Stimulated activated naive B cell treated with anti-CD40 and anti-IgM and Interleukin-4, amounts not matched to agents 10 μg/mL and 1 μg/mL and 100 μg/mL, for 72 hours (primary cell): ENCODE results near the gene CD163L1.

Source experiments
- ATAC-seq, 2 donors: fragments of 150-1000 bp; cut with Tn5 transposase; replicated peaks; 2 replicates each; pipeline ENCODE4 v1.10.0; 2021; ENCODE audit warnings: moderate library complexity in 1 of 2
- DNase-seq: peaks from one replicate; pipeline ENCODE4 v3.0.0; 2021
- H3K27ac Mint-ChIP-seq: one replicate; pipeline ENCODE4 v1.8.0; 2022; ENCODE audit warnings: mild to moderate bottlenecking, mixed read lengths
- H3K27me3 Mint-ChIP-seq, 2 donors: one replicate each; pipeline ENCODE4 v1.8.0; 2022; ENCODE audit warnings: mixed read lengths in 2 of 2
- H3K36me3 Mint-ChIP-seq, 2 donors: one replicate each; pipeline ENCODE4 v1.8.0; 2022; ENCODE audit warnings: mixed read lengths in 2 of 2, mild to moderate bottlenecking in 1 of 2
- H3K4me1 Mint-ChIP-seq, 2 donors: one replicate each; pipeline ENCODE4 v1.8.0; 2022; ENCODE audit warnings: mixed read lengths in 2 of 2, mild to moderate bottlenecking in 1 of 2
- H3K4me3 Mint-ChIP-seq, 2 donors: one replicate each; pipeline ENCODE4 v1.8.0; 2022; ENCODE audit warnings: mild to moderate bottlenecking in 2 of 2, mixed read lengths in 2 of 2, moderate library complexity in 1 of 2
- H3K9me3 Mint-ChIP-seq, 2 donors: one replicate each; pipeline ENCODE4 v1.8.0; 2022; ENCODE audit warnings: mixed read lengths in 2 of 2, mild to moderate bottlenecking in 1 of 2

The CD163L1 gene

DNA sequence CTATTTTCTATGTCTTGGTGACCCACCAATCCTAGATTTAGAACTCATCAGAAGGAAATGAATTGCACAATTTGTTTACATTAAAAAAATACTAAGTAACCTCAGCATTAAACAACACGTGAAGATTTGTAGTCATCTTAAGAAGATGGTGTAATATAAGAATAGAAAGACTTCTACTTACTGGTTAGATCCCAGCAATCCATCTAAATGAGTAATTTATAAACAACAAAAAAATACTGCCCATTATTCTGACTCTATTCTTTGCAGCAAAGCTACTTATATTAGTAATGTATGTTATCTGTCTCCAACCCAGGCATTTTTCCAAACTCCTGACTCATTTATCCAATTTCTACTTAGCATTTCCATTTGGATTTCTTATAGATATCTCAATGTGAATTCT is 67.8 kb downstream of the CD163L1 start:
- DNase-seq (no peak), ATAC-seq (no peak)
- Mint-ChIP-seq H3K36me3 (no peaks in the 10 kb centered on the region), H3K4me1 (no peaks in the 10 kb centered on the region), H3K9me3 (no peaks in the 10 kb centered on the region), H3K27ac (no peak overlapping the region), H3K27me3 (peaks cover 6 to 12% of the 10 kb centered on the region in 2 donors), H3K4me3 (no peak overlapping the region)

DNA sequence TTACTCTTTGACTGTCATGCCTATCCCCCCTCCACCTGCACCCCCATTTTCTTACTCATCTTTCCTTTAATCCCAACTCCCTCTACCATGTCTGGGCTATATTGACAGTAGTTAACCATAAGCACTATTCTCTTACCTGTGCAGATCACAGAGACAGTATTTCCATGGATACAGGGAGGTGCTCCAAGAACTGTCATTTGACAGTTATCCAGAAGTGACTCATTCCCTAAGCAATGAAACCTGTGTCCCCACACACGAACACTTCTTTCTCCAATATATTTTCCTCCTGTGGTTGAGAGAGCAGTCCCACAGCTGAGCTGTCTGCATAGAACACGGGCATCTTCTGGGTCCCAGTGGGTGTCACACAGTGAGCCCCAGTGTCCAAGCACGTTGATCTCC is 68.8 kb downstream of the CD163L1 start:
- Mint-ChIP-seq H3K27me3 (peaks cover 8 to 16% of the 10 kb centered on the region in 2 donors), H3K36me3 (no peaks in the 10 kb centered on the region), H3K4me1 (no peaks in the 10 kb centered on the region), H3K9me3 (peaks cover 2 to 8% of the 10 kb centered on the region in 2 donors), H3K27ac (no peak overlapping the region), H3K4me3 (no peak overlapping the region)
- DNase-seq, result no peak
- ATAC-seq, result no peak

DNA sequence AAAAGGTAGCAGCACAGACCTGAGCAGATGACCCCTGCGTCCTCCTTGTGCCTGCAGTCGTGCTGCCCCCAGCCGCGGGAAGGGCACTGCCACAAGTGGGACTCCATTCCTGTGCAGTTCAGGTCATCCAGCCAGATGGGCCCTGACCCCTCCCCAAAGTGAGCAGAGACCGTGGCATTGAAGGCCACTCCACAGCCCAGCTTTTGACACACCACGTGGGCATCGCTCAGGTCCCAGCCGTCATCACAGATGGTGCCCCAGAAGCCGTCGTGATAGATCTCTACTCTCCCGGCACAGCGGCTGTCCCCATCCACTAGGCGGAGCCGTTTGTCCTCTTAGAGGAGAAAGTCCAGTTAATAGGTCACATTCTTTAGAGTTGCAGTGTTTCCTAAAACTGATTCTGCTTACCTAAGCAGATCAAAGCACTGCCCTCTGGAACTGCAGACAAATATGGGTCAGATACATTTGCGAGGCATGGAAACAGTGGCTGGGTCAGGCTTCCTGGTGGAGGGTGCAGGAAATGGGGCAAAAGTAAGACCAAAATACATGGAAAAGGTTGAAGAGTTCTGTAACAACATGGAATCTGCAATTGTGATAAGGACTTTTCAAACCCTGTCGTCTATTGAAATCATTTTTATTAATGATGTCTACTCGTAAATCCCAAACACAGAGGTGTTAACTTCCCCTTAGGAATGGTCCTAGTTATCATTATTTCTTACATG is 69.4 kb downstream of the CD163L1 start:
- ATAC-seq (peak; percentile 51 to 53), DNase-seq (no peak)
- Mint-ChIP-seq H3K9me3 (peaks cover 2 to 8% of the 10 kb centered on the region in 2 donors), H3K36me3 (no peaks in the 10 kb centered on the region), H3K27ac (no peak overlapping the region), H3K27me3 (peaks cover 7 to 20% of the 10 kb centered on the region in 2 donors), H3K4me1 (no peaks in the 10 kb centered on the region), H3K4me3 (no peak overlapping the region)

DNA sequence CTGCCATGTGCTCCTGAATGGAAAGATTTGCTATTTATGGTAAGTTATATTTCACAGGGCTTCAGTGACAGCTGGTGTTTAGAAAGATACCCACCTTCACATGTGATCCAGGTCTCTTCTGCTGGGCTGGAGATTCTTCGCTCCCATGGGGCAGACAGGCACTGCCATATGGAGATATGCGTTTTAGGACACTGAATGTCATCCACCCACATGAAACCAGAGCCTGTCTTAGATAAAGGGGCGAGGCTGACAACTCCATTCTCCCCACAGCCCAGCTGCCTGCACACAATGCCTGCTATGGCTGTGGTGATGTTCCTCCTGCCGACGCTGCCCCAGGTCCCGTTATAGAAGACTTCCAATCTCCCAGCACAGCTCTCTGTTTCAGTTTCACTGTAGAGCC is 70.7 kb downstream of the CD163L1 start:
- no peaks in the 10 kb centered on the region for H3K4me1 Mint-ChIP-seq
- H3K27me3 Mint-ChIP-seq, result peaks cover 7 to 19% of the 10 kb centered on the region in 2 donors
- no peak for ATAC-seq
- no peak overlapping the region for H3K27ac Mint-ChIP-seq
- H3K4me3 Mint-ChIP-seq, result no peak overlapping the region
- no peak for DNase-seq
- peaks cover 2 to 8% of the 10 kb centered on the region in 2 donors for H3K9me3 Mint-ChIP-seq
- H3K36me3 Mint-ChIP-seq, result no peaks in the 10 kb centered on the region

DNA sequence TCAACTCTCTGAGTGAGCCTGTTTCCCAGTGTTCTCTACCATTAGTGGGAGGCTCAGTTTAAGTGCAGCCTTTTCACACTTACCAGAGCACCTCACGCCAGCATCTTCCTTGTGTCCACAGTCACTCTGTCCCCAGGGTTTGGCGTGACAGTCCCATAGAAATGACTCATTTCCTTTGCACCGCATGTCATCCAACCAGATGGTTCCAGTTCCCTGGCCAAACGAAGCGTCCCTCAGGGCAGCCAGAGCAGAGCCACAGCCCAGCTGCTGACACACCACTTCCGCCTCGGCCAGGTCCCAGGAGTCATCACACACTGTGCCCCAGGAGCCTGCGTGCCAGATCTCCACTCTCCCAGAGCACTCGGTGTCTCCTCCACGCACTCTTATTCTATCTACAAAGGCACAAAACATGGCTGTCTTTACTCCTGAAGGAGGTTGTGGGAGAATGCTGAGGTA is 74.7 kb downstream of the CD163L1 start:
- Mint-ChIP-seq H3K27ac (no peak overlapping the region), H3K4me3 (no peak overlapping the region), H3K4me1 (no peaks in the 10 kb centered on the region), H3K27me3 (peaks cover 8 to 16% of the 10 kb centered on the region in 2 donors), H3K9me3 (peaks cover 2 to 8% of the 10 kb centered on the region in 2 donors), H3K36me3 (no peaks in the 10 kb centered on the region)
- ATAC-seq (peak in 1 of 2 donors; percentile 66), DNase-seq (peak; percentile 5)

DNA sequence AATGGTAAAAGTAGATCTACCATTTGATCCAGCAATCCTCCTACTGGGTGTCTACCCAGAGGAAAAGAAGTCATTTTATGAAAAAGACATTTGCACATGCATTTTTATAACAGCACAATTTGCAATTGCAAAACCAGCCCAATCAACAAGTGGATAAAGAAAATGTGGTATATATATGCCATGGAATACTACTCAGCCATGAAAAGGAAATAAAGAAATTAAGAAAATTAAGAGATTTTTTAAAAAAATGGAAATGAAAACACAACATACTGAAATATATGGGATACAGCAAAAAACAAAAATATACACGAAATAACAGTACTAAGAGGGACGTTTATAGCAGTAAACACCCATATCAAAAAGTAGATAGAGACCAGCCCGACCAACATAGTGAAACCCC is 81.2 kb downstream of the CD163L1 start:
- no peaks in the 10 kb centered on the region for H3K9me3 Mint-ChIP-seq
- ATAC-seq (no peak), DNase-seq (no peak)
- H3K36me3 Mint-ChIP-seq, result no peaks in the 10 kb centered on the region
- H3K27me3 Mint-ChIP-seq, result peaks cover 7 to 8% of the 10 kb centered on the region in 2 donors
- H3K27ac Mint-ChIP-seq, result no peak overlapping the region
- no peak overlapping the region for H3K4me3 Mint-ChIP-seq
- H3K4me1 Mint-ChIP-seq, result no peaks in the 10 kb centered on the region

DNA sequence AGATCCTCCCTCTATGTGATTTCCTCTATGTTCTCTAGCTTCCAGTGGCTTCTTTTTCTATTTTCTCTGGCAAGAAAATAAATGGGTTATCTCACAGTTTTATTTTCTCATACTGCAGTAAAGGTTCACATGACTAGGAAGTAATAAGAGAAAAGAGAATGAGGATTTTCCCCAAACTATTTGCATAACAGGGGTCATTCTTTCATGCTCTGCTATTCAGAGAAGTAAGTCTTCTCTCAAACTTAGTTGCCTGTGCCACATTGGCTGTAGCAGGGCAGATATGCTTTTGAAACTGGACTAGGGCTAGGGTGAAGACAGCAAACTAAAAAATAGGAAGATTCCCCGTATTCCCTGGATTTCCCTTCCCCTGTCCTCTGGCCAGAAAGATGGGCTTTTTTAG is 82.7 kb downstream of the CD163L1 start:
- no peak for ATAC-seq
- no peaks in the 10 kb centered on the region for H3K4me1 Mint-ChIP-seq
- H3K27me3 Mint-ChIP-seq, result peaks cover 7 to 8% of the 10 kb centered on the region in 2 donors
- no peak overlapping the region for H3K4me3 Mint-ChIP-seq
- no peaks in the 10 kb centered on the region for H3K9me3 Mint-ChIP-seq
- DNase-seq, result no peak
- H3K36me3 Mint-ChIP-seq, result no peaks in the 10 kb centered on the region
- H3K27ac Mint-ChIP-seq, result no peak overlapping the region

DNA sequence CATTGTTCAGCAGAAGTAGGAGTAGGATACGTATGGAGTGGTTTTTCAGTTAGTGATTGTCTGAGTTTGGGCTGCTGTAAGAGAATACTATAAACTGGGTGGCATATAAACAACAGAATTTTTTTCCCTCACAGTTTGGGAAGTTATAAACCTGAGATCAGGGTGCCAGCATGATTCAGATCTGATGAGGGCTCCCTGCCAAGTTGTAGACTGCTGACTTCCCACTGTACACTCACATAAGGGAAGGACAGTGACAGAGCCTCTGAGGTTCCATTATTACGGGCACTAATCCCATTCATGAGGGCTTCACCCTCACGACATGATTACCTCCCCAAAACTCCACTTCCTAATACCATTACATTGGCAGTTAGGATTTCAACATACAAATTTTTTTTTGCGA is 89.4 kb downstream of the CD163L1 start:
- no peak overlapping the region for H3K27ac Mint-ChIP-seq
- DNase-seq, result no peak
- no peaks in the 10 kb centered on the region for H3K36me3 Mint-ChIP-seq
- ATAC-seq, result no peak
- no peaks in the 10 kb centered on the region for H3K9me3 Mint-ChIP-seq
- no peak overlapping the region for H3K4me3 Mint-ChIP-seq
- H3K4me1 Mint-ChIP-seq, result no peaks in the 10 kb centered on the region
- H3K27me3 Mint-ChIP-seq, result peaks cover 13 to 16% of the 10 kb centered on the region in 2 donors

DNA sequence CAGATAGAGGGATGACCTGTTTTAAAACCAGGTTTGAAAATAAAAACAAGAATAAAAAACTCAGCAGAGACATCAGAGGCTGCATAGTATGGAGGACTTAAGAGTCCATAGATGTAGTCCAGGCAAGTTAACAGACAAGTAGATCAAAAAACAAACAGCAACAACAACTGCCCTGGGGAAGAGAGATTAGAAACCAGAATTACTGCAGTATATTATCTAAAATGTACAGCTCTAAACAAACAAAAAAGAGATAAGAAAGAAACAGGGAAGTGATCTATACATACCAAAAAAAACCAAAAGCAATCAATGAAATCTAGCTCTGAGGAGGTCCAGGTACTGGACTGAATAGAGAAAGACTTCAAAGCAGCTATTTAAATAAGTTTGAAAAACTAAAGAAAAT is 91.3 kb downstream of the CD163L1 start:
- no peak overlapping the region for H3K27ac Mint-ChIP-seq
- H3K27me3 Mint-ChIP-seq, result peaks cover 13 to 21% of the 10 kb centered on the region in 2 donors
- H3K36me3 Mint-ChIP-seq, result no peaks in the 10 kb centered on the region
- no peak for DNase-seq
- no peak for ATAC-seq
- H3K4me1 Mint-ChIP-seq, result no peaks in the 10 kb centered on the region
- no peaks in the 10 kb centered on the region for H3K9me3 Mint-ChIP-seq
- no peak overlapping the region for H3K4me3 Mint-ChIP-seq

DNA sequence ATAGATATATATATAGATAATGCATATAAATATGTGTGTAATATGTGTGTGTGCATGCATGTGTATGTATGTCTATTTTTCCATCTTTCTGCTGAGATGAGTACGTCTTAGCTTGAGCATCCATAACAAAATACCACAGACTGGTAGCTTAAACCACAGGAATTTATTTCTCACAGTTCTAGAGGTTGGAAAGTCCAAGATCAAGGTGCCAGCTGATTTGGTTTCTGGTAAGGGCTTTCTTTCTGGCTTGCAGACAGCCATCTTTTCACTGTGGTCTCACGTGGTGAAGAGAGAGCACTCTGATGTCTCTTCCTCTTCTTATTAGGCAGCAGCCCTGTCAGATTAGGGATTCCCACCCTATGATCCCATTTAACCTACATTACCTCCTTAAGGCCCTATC is 92.8 kb downstream of the CD163L1 start:
- Mint-ChIP-seq H3K4me1 (no peaks in the 10 kb centered on the region), H3K4me3 (no peak overlapping the region), H3K36me3 (no peaks in the 10 kb centered on the region), H3K27ac (no peak overlapping the region), H3K27me3 (peaks cover 13 to 21% of the 10 kb centered on the region in 2 donors), H3K9me3 (no peaks in the 10 kb centered on the region)
- DNase-seq (no peak), ATAC-seq (no peak)

DNA sequence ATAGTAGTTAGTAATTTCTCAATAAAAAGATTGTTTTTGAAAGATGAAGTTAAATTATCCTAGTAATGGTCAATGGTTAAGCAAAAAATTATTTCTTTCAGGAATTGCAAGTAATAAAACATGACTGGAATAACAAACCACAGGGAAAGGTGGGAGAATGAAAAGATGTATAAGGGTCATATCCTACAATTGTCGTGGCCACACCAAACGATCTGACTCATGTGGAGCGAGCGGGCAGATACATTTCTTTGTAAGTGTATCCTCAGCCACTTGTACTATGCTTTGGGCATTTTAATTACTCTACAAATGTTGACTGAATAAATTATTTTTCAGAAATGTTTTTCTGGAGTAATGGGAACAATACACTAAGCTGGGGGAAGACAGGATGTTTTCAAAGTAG is 94.5 kb downstream of the CD163L1 start:
- H3K27me3 Mint-ChIP-seq, result peaks cover 13 to 21% of the 10 kb centered on the region in 2 donors
- no peak for ATAC-seq
- peaks cover 0 to 5% of the 10 kb centered on the region in 2 donors for H3K36me3 Mint-ChIP-seq
- H3K4me3 Mint-ChIP-seq, result no peak overlapping the region
- no peaks in the 10 kb centered on the region for H3K4me1 Mint-ChIP-seq
- DNase-seq, result no peak
- H3K9me3 Mint-ChIP-seq, result peaks cover 0 to 4% of the 10 kb centered on the region in 2 donors
- H3K27ac Mint-ChIP-seq, result no peak overlapping the region

DNA sequence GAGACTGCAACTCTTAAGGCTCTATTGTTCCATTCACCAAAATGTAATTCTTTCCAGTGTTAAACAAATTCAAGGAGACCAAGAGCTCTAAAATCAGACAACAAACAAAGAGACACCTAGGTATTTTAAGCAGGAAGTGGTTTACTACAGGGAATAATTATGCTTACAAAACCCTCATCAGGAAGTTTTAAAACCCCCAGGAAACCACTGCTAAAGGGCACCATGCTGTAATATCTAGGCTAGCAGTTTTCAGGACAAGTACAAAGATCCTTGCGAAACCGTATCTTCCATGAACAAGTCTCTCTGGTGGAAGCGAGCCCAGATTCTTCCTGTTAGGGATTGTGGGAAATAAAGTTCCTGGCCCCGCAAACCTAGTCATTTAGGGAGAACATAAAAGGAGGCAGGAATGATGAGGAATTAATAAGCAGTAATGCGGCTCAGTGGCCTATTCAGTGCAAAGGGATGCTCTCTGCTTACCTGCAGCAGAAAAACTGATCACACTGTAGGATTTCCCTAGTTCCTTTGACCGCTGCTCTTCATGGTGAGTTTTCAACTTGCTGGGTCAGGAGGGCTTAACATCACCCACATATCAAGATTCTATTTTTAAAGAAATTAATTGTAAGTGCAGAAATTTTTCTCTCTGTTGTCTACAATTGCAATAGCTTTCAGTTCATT is 97.3 kb downstream of the CD163L1 start:
- no peaks in the 10 kb centered on the region for H3K4me1 Mint-ChIP-seq
- no peak for DNase-seq
- ATAC-seq, result no peak
- H3K4me3 Mint-ChIP-seq, result no peak overlapping the region
- no peak overlapping the region for H3K27ac Mint-ChIP-seq
- H3K27me3 Mint-ChIP-seq, result peaks cover 5 to 13% of the 10 kb centered on the region in 2 donors
- H3K36me3 Mint-ChIP-seq, result peaks cover 0 to 5% of the 10 kb centered on the region in 2 donors
- peaks cover 6 to 7% of the 10 kb centered on the region in 2 donors for H3K9me3 Mint-ChIP-seq

DNA sequence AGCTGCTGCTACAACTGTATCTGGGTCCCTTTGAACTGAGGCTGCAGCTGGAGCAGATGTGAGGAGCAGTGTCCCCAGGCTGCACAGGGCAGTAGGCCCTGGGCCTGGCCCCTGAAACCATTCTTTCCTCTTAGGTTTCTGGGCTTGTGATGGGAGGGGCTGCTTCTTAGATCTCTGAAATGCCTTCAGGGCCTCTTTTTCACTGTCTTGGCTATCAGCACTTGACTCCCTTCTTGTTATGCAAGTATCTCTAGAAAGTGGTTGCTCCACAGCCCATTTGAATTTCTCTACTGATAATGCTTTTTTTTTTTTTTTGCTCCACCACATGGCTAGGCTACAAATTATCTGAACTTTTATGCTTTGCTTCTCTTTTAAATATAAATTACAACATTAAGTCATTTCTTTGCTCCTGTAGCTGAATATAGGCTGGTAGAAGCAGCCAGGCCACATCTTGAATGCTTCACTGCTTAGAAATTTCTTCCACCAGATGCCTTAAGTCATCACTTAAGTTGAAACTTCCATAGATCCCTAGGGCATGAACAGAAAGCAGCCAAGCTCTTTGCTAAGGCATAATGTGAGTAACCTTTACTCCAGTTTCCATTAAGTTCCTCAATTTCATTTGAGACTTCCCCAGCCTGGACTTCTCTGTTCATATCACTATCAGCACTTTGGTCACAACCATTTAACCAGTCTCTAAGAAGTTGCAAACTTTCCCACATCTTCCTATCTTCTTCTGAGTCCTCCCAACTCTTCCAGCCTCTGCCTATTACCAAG is 98.9 kb downstream of the CD163L1 start:
- H3K36me3 Mint-ChIP-seq, result peaks cover 0 to 5% of the 10 kb centered on the region in 2 donors
- H3K27ac Mint-ChIP-seq, result no peak overlapping the region
- ATAC-seq, result no peak
- peaks cover 0 to 7% of the 10 kb centered on the region in 2 donors for H3K27me3 Mint-ChIP-seq
- H3K4me1 Mint-ChIP-seq, result no peaks in the 10 kb centered on the region
- no peak overlapping the region for H3K4me3 Mint-ChIP-seq
- H3K9me3 Mint-ChIP-seq, result peaks cover 6 to 7% of the 10 kb centered on the region in 2 donors
- DNase-seq, result no peak

DNA sequence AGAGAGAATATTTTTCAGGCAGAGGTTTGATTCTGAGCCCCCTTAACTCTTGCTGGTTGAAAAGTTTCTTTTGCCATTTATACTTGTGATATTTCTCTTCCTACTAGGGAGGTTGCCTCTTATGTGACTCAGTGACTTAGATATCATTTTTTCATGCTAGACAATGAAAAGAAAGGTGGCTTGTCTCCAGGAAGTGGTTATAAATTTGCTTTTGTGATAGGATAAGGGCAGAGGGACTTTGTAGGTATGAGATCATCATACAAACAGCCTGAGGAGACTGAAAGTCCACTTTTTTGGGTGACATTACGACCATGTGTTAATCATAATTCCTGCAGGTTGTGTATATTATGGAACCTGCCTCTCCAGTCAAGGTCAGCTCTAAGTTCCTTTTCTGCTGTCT is 104.3 kb downstream of the CD163L1 start:
- no peak overlapping the region for H3K4me3 Mint-ChIP-seq
- no peak for ATAC-seq
- peaks cover 7 to 9% of the 10 kb centered on the region in 2 donors for H3K9me3 Mint-ChIP-seq
- H3K36me3 Mint-ChIP-seq, result peaks cover 1 to 2% of the 10 kb centered on the region in 2 donors
- no peaks in the 10 kb centered on the region for H3K27me3 Mint-ChIP-seq
- no peaks in the 10 kb centered on the region for H3K4me1 Mint-ChIP-seq
- DNase-seq, result no peak
- H3K27ac Mint-ChIP-seq, result no peak overlapping the region
